HG02884 (cell line): ENCODE measurements around the gene PTCD3.
A peak's percentile ranks its signal among the peaks of the same experiment; 100 is the strongest.

Experiments
- ATAC-seq: cut with Tn5 transposase; IDR thresholded peaks from one replicate; pipeline ENCODE4 v1.9.1; 2021; ENCODE audit warnings: mild to moderate bottlenecking, moderate library complexity; ENCODE audit not compliant: unreplicated experiment

The PTCD3 gene

GRCh38 chr2:86105969-86106945, at the start of gene PTCD3:
Gene PTCD3, plus strand, starts transcription at chr2:86106235. Its CDS starts 13 bp downstream, at chr2:86106248.
- ATAC-seq, result peak; percentile 85

- no peak for ATAC-seq
Observed at GRCh38 chr2:86056590-86057331, 49.3 kb upstream of the PTCD3 start.

GRCh38 chr2:86062043-86062442, 44.0 kb upstream of the PTCD3 start:
- ATAC-seq, result no peak

- no peak for ATAC-seq
Observed at GRCh38 chr2:86064006-86064405, 42.0 kb upstream of the PTCD3 start.

- ATAC-seq, result no peak
Observed at GRCh38 chr2:86065512-86065911, 40.5 kb upstream of the PTCD3 start.

DNA sequence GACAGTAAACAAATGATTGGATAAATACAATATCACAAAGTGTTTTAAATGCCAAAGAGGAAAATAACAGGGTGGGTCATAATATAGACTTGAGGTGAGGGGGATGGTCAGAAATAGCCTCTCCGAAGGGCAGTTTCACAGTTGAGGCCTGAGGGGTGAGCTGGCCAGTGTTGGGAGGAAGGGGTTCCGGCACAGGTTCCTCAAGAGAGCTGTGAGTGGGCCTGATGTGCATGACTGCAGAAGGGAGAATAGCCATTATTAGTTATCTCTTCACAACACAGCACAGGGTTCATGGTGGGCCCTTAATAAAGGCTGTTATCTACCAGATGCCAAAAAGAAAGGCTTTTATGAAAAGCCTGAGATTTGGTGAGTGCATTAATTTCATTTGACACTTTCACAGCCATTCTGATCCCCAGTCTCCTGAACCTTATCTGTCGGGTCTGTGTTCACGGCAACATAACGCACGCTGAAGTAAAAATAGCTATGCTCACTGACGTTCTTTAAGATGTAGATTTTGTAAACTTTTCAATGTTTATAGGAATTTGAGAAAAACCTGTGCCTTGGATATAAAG, 39.9 kb upstream of the PTCD3 start:
- no peak for ATAC-seq

DNA sequence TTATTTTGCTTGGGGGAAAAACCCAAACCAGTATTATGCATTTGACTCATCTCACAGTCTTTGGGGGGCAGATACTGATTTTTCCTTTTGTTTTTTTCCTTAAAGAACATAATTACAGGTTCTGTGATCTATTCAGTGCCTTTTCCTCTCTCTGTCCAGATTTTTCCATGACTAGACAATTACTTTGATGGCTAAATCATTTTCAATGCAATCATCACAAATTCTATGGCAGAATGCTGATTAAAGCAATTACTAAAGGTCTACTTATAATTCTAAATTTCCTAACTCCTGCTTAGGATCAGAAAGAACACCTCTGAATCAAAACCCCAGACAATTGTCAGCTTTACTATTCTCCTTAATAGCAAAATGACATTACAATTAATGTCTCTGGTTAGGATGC, 39.1 kb upstream of the PTCD3 start:
- ATAC-seq, result no peak

GRCh38 chr2:86068136-86068588, 37.9 kb upstream of the PTCD3 start:
- no peak for ATAC-seq

- ATAC-seq, result no peak
Observed at GRCh38 chr2:86068648-86069047, 37.4 kb upstream of the PTCD3 start.

- ATAC-seq, result no peak
Observed at GRCh38 chr2:86069091-86069685, 36.8 kb upstream of the PTCD3 start.

GRCh38 chr2:86069783-86070339, 36.2 kb upstream of the PTCD3 start:
- ATAC-seq, result no peak

GRCh38 chr2:86070868-86071267, 35.2 kb upstream of the PTCD3 start:
- no peak for ATAC-seq

DNA sequence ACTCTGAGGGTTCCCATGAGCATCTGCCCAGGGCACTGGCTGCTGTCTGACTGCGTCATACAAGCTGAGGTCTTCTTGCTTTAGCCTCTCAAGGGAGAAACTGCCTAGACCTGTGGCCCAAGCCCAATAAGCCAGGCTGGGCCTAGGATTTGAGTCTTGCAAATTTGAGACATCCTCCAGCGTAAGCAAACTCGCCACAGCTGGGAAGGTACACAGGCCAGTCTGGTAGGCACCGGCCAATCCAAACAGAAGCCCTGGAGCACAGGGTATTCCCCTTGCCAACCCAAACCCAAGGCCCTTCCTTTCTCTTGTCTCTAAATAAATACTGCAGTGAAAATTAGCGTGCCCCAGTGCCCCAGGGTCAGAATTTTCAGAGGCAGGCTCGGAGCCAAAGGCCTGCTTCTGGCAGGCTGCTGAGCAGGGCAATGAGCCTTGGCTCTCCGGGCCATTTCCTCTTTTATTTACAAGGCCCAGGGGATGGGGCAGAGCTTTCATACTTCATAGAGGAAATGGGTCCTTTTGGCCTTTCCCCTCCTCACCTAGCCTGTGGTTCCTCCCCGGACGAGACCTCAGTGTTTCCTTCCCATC, 33.7 kb upstream of the PTCD3 start:
- ATAC-seq, result no peak

DNA sequence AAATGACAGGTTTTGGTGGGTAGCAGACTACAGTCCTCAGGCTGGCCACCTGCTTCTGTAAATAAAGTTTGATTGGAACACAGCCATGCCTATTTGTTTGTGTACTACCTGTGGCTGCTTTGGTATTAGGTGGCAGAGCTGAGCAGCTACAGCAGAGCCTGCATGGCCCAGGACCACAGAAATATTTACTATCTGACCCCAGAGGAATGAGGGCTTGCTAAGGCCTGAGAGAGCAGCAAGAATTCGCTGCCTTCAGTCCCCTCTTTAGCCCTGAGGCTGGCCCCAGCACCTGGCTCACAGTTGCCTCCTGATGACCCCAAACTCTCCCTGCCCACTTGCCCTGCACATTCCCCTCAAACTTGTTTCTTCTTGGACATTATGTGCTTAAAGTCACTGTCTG, 32.8 kb upstream of the PTCD3 start:
- no peak for ATAC-seq

- ATAC-seq, result no peak
Observed at GRCh38 chr2:86074256-86074655, 31.8 kb upstream of the PTCD3 start.

DNA sequence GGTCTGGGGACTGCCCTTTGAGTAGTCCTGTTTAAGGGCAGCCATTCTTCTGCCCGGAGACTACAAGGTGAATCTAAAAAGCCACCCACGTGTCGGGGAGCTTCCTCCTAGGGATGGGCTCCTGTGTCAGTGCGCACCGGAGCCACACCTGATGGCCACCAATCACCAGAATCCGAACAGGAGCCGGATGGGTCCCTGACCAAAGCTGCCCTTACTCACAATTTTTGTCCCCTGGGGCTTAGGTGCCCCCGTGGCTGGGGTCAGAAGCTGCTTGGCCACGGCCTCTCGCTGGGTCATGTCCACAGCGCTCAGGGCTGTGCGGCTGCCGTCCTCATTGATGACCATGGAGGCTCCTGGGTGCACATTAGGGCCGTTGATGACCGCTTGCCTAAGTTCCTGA, 31.2 kb upstream of the PTCD3 start:
- ATAC-seq, result no peak

- no peak for ATAC-seq
Observed at GRCh38 chr2:86075886-86076285, 30.1 kb upstream of the PTCD3 start.

- no peak for ATAC-seq
Observed at GRCh38 chr2:86078774-86079545, 27.1 kb upstream of the PTCD3 start.
